Choroid plexus epithelial cell (primary cell): ENCODE results near the gene RAB40B.

Experiments used
- DNase-seq: peaks from one replicate; pipeline ENCODE4 v3.0.0-alpha.2; 2010; ENCODE audit warnings: low read depth
- H3K4me3 ChIP-seq: 2 replicates; pipeline ENCODE4 v1.5.1; 2011; ENCODE audit warnings: low read depth, mild to moderate bottlenecking, control low read depth, low read length, moderate library complexity
- TF ChIP-seq, protein P1 (sequence below): conservative IDR thresholded peaks from 2 replicates; pipeline ENCODE4 v1.5.1; 2011; ENCODE audit warnings: low read depth, mild to moderate bottlenecking, control low read depth, inconsistent platforms, low read length, moderate library complexity

RAB40B gene

DNA sequence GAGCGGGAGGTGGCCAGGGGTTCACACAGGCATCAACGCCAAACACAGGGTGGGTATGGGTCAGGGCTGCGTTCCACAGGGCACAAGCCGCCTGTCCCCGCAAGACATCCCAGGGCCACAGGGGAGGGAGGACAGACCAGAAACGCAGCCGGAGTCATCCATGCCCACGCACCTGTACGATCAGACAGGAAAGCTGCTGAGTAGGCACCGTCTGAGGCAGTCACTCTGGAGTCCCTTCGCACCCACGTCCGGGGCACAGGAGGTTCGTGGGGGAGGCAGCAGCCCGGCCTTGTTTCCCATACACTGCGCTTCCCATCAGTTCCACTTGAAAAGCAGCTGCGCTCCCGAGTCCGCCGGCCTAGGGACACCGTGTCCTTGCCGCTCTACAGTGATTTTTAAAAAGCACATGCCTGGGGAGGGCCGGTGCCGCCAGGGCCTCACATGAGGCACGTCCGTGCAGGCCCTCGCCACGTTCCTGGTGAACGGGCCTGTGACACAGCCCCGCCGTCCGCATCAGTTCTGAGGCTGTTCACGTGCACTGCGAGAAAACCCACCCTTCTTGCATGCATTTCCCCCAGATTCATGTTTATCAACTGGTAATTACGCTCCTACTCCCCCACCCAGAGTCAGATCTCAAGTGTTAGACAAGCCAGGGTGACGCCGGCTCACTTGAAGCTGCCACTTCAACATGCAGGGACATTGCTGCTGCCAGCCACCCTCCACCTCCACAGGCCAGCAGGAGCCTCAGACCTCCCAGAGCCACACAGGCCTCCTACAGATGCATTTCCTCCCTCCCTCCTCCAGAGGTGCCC is 85.0 kb downstream of the RAB40B start:
- no peak for DNase-seq
- H3K4me3 ChIP-seq: no peak overlapping the region
- TF ChIP-seq, protein P1, sequence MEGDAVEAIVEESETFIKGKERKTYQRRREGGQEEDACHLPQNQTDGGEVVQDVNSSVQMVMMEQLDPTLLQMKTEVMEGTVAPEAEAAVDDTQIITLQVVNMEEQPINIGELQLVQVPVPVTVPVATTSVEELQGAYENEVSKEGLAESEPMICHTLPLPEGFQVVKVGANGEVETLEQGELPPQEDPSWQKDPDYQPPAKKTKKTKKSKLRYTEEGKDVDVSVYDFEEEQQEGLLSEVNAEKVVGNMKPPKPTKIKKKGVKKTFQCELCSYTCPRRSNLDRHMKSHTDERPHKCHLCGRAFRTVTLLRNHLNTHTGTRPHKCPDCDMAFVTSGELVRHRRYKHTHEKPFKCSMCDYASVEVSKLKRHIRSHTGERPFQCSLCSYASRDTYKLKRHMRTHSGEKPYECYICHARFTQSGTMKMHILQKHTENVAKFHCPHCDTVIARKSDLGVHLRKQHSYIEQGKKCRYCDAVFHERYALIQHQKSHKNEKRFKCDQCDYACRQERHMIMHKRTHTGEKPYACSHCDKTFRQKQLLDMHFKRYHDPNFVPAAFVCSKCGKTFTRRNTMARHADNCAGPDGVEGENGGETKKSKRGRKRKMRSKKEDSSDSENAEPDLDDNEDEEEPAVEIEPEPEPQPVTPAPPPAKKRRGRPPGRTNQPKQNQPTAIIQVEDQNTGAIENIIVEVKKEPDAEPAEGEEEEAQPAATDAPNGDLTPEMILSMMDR: no peak

DNA sequence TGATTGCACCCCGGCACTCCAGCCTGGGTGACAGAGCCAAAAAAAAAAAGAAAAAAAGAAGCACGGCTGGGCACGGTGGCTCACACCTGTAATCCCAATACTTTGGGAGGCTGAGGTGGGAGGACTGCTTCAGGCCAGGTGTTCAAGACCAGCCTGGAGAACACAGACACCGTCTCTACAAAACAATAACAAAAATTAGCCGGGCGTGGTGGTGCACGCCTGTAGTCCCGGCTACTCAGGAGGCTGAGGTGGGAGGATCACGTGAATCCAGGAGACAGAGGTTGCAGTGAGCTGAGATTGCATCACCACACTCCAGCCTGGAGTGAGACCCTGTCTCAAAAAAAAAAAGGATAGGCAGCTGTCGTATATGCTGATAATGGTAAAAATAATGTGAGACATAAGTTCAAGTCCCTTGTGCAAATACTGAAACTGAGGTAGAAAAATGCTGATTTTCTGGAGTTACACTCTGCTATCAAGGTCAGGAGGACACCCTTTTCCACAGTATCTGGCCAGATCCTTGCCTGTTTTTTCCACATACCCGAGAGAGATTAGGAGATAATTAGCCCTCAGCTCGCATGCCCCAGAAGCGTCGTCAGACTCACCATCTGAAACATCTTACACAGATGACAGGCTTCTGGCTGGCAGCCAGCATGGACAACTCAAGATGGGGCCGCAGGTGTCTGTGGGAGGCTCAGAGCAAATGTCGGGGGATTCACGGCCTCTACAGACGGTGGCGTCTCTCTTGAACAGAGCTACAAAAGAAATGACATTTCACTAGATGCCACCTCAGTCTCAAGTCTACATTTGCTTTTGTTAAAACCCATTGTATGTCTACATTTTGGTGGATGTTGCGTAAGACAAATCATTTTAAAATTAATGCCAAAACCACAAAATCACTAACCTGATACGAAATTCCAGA is 87.1 kb downstream of the RAB40B start:
- H3K4me3 ChIP-seq: no peak overlapping the region
- TF ChIP-seq, protein P1: no peak
- peak; percentile 39 for DNase-seq

DNA sequence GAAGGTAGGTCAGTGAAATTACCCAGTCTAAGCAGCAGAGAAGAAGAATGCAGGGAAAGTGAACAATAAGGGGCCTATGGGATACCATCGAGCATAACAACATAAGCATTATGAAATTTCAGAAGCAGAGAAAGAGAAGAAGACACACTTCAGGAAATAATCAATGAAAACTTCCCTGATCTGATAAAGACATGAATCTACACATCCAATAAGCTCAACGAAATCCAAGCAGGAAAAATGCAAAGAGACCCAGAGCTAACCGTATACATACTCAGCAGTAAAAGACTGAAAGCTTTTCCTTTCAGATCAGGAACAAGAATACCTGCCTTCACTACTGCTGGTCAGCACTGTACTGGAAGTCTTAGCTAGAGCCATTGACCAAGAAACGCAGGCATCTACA is 88.8 kb downstream of the RAB40B start:
- no peak overlapping the region for H3K4me3 ChIP-seq
- TF ChIP-seq, protein P1: no peak
- DNase-seq: no peak

DNA sequence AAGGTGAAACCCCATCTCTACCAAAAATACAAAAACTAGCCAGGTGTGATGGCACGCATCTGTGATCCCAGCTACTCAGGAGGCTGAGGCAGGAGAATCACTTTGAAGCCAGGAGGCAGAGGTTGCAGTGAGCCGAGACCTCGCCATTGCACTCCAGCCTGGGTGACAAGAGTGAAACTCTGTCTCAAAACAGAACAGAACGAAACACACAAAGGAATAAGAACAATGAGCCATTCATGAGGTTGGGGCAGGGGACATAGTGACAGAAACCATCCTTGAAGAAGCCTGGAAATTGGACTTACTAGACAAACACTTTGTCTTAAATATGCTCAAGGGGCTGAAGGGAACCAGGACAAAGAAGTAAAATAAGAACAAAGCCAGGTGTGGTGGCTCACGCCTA is 89.7 kb downstream of the RAB40B start:
- H3K4me3 ChIP-seq: no peak overlapping the region
- DNase-seq: no peak
- TF ChIP-seq, protein P1: no peak

DNA sequence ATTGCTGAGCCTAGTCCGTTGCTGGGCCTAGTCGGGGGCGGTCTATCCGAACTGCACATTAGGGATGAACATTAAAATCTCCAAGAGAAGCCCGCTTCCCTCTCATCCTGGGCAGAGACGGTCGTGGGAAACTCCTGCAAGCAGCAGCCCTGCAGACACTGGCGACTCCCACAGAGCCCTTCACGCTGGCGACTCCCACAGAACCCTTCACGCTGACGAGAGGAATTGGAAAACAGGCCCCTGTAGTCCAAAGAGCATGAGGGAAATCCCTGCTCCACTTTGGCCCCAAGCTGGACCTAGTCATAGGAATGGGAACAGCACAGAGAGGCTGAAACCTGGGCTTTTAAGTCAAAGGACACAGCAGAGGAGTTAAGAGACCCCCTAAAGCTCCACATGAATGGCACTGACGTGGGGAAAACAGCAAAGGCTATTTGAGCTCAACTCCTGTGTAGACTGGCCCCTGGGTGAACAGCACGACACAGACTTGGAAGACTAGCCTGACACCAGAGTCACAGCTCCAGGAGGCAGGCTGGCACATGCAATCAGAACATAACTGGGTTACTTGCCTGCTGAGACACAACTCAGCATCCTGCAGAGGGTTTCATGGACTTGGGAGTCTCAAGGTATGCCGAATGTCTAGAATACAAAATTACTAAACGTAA is 92.4 kb downstream of the RAB40B start:
- no peak for DNase-seq
- H3K4me3 ChIP-seq: no peak overlapping the region
- TF ChIP-seq, protein P1: no peak
